Stimulated activated CD4-positive, alpha-beta T cell treated with anti-CD3 and anti-CD28 coated beads, TNF-alpha, amount 100 ng/mL, for 24 hours (primary cell): Measurements from ENCODE around the gene MINDY2.
A peak's percentile ranks its signal among the peaks of the same experiment; 100 is the strongest.
"Not testable (repeated sequence)": the region's sequence is repeated elsewhere in the genome, so short reads cannot be mapped to it uniquely, and the experiment has no call there.

Experiments used
- DNase-seq, 3 experiments: peaks; one replicate each; pipeline ENCODE4 v3.0.0-alpha.2; 2020; ENCODE audit warnings: low read depth in 3 of 3

The MINDY2 gene

DNA sequence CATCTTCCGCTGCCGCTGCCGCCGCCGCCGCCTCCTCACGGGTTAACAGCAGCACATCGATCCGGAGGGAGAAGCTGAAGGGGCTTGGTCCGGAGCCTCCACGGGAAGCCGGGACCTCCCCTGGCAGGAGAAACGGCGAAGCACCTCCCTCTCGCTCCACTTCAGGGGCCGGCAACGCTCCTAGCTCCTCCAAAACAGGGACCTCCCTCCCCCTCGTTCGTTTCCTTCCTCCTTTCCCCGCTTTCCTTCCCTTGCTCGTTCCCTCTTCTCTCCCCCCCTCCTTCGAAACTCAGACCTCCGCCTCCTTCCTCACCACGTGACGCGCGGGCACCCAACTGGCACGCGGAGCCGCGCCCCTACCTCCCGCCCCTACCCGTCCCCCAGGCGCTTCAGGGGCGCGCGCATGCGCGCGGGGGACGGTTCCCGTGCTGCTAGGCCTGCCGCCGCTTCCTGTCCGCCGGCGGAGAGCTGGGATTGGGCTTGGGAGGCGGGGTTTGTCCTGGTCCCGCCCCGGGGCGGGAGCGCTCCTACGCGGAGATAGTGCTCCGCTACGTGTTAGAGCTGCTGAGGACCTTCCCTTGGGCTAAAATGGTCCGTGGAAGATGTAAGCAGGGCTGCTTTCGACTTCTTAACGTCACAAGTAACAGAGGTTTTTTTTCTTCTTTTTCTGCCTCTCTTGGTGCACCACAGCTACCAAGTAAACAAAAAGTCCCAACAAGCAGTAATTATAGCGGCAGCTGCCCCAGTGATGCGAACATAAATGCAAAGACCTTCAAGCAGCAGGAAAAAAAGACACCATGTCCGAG lies 21.4 kb upstream of the MINDY2 start, which contains the start of gene ADAM10:
Gene ADAM10, minus strand, starts transcription at position 176 of the 806 bp plus-strand sequence. Its CDS starts 173 bp downstream, at position 3.
- peak; percentile 96 to 99 (median 99) for DNase-seq

DNA sequence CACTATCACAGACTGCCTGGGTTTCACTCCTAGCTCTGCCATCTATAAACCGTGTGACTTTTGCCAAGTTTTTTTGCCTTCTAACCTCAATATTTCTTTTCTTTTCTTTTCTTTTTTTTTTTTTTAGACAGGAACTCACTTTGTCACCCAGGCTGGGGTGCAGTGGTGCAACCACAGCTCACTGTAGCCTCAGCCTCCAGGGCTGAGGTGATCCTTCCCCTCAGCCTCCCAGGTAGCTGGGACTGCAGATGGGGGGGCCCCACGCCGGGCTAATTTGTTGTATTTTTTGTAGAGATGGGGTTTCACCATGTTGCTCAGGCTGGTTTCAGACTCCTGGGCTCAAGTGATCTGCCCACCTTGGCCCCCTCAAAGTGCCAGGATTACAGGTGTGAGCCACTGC lies 18.4 kb upstream of the MINDY2 start:
- DNase-seq, result no peak

DNA sequence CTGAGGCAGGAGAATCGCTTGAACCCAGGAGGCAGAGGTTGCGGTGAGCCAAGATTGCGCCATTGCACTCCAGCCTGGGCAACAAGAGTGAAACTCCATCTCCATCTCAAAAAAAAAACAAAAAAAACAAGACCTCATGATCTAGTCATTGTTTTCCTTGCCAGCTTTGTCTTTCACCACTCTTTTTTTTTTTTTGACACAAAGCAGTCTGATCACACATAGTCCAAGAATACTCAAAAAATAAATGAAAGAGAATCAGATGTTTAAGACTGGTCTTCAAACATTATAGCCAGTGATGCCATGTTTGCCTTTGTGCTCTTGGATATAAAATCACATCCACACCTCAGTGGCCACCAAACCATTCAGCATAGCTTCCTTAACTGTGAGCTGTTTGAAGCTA lies 15.8 kb upstream of the MINDY2 start:
- no peak for DNase-seq

DNA sequence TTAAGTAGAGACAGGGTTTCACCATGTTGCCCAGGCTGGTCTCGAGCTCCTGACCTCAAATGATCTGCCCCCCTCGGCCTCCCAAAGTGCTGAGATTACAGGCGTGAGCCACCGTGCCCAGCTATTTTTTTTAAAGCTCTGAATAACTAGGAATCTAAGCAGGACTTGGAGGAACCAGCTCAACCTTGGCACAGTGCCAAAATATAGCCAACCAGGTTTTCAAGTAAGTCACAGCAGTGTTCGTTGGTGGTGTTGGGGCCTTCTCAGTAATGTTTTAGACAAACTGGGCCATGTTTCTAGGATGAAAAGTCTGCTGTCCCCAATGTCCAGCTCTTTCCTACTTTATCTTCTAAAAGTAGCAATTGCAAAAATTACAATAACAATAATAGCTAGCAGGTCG lies 15.1 kb upstream of the MINDY2 start:
- DNase-seq, result no peak

DNA sequence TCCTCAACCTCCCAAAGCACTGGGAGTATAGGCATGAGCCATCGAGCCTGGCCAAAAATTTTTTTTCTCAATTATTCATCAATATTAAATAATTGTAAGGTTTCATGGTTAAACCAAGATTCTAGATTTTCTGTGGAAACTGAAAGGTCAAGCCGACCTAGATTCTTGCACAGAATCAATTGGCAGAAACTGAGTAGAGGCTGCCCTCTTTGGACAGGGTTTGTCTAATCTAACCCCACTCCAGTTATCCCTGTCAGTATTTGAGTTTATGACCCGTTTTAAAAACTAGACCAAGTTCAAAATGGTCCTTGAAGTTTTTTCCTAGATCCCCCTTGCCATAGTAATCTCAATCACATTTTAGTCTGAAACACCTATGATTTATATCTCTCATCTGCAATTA lies 13.0 kb upstream of the MINDY2 start:
- no peak for DNase-seq

DNA sequence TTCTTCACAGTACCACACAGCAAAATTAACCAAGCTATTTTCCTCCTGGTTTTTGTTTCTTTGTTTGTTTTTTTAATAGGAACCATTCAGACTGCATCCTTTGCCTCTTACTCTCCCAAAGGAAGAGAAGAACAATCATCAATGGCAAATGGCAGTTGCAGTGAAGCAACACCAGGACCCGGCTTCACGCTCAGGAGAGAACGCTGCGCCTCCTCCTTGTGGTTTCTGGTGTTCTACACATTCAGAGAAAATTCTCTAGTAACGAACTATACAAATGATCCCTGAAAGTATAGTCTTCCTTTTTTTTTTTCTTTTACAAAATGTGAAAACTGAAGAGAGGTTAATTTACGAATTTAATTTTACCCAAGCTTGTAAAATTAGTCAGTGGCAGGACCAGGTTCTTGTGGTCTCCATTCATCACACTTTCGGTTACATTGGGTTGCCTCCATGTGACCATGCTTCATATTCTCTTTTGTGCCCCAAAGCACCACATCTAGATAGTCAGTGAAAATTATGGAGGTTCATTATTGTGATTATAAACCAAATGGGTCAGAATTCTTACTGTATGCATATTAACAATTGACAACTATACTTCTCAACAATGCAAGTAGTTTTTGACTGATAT lies 10.6 kb upstream of the MINDY2 start:
- no peak for DNase-seq

DNA sequence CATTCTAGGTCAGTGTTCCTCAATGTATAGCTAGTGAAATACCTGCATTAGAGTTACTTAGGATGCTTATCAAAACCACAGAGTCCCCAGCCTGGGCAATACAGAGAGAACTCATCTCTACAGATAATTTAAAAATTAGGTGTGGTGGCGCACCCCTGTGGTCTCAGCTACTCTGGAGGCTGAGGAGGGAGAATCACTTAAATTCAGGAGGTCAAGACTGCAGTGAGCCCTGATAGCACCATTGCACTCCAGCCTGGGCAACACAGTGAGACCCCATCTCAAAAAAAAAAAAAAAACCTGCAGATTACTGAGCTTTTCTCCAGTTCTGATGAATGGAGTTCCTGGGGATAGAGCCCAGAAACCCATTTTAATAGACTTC lies 10.1 kb upstream of the MINDY2 start:
- no peak for DNase-seq

DNA sequence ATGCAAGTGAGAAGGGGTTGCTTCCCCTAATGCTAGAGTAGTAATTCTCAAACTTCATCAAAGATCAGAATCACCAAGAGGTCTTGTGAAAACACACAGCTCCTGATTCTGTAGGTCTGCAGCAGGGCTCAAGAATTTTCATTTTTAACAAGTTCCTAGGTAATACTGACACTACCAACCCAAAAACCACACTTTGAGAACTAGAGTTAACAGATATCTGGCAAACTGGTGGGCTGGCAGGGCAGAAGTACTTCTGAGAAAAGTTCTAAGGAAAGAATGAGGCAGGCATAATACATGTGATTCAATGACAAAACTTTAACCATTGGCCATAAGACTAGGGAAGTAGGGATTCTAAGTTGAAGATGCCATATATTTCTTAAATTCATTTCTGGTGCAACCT lies 8.8 kb upstream of the MINDY2 start:
- DNase-seq, result no peak

DNA sequence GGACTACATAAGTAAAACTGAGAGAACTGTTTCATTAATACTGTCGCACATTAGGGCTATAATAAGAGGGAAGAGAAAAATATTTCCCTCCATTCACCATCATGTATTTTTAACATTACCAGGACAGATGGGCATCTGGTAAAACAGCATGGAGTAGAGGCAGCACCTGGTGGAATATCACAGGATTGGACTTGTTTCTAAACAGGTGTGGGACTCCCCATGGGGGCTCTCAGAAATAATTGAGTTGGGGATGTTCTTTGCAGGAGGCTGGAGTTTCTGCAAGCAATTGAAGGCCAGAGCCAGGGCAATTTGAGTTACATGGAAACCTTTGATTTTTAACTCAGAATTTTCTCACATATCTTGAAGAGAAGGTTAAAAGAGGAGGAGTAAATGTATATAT lies 8.4 kb upstream of the MINDY2 start:
- DNase-seq, result no peak

DNA sequence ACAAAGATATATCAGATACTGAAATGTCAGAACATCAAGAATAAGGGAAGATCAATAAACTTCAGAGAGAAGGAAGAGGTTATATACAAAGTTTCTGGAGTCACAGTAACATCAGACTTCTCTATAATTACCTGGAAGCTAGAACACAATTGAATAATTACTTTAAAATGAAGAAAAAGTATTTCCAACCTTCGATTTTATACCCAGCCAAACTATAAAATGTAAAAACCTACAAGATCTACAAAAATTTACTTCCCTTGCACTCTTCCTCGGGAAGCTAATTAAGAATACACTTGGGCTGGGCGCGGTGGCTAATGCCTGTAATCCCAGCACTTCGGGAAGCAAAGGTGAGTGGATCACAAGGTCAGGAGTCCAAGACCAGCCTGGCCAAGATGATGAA lies 6.6 kb upstream of the MINDY2 start:
- DNase-seq, result no peak

DNA sequence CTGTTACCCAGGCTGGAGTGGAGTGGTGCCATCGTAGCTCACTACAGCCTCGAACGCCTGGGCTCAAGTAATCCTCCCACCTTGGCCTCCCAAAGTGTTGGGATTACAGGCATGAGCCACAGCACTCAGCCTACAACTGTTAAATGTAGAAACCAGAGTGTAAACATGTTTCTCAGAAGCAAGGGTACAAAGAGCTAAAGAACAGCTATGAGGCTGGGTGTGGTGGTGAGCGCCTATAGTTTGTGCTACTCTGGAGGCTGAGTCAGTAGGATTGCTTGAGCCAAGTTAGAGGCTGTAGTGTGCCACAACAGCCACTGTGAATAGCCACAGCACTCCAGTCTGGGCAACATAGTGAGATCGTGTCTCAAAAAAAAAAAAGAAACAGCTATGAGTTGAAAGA lies 4.8 kb upstream of the MINDY2 start:
- no peak for DNase-seq

DNA sequence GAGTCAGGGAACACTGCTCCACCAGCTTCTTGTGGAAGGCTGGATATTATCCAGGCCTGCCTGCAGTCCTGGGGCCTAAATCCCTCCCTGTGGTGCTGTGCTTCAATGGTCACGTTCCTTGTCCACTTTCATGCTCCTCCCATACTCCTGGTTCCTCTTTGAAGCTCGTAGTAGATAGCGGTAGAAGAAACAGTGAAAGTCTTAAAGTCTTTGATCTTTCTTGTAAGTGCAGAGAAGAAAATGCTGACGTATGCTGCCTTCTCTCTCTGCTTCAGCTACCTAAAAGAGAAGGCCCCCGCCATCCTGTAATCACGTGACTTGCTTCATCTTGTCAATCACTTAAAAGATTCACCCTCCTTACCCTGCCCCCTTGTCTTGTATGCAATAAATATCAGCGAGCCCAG lies 2.5 kb upstream of the MINDY2 start:
- DNase-seq, result not testable (repeated sequence)

DNA sequence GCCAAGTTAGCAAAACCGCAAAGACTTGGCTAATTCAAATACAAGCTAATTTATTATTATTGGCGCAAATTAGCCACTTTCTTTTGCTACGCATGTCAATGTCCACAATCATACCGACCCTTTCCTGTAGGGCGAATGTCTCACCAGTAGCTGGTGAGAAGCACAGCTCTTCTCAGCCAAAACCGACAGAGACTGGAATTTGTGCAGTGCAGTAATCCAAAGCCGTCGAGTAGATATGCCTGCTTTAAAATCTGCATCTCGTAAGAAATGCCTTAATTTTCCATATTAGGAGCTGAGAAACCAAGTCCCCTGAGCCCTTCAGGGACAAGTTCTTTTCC lies 614 bp upstream of the MINDY2 start:
- DNase-seq, result no peak

DNA sequence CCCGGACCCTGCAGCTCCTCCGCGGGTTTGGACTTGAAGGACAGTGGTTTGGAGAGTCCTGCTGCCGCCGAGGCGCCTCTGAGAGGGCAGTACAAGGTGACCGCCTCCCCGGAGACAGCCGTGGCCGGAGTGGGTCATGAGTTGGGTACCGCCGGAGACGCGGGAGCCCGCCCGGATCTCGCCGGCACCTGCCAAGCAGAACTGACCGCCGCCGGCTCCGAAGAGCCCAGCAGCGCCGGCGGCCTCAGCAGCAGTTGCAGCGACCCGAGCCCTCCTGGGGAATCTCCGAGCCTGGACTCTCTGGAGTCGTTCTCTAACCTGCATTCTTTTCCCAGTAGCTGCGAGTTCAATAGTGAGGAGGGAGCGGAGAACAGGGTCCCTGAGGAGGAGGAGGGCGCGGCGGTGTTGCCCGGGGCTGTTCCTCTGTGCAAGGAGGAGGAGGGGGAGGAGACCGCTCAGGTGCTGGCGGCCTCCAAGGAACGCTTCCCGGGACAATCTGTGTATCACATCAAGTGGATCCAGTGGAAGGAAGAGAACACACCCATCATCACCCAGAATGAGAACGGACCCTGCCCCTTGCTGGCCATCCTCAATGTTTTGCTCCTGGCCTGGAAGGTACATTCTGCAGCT lies 634 bp downstream of the MINDY2 start:
- DNase-seq, result peak in 2 of 3 experiments; percentile 6 to 16

DNA sequence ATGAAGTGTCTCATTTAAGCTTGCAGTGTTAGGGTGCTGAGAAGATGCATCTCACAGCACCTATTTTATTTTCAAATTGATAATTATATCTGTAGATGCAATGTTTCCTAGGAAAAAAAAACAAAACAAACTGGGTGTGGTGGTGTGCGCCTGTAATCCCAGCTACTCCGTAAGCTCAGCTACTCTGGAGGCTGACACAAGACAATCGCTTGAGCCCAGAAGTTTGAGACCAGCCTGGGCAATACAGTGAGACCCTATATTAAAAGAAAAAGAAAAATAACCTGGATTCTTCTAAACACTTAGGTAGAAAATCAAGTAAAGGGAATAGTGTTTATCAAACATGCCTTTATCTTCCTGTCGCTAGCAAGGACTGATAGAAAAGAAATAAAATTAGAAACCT lies 1.9 kb downstream of the MINDY2 start:
- no peak for DNase-seq

DNA sequence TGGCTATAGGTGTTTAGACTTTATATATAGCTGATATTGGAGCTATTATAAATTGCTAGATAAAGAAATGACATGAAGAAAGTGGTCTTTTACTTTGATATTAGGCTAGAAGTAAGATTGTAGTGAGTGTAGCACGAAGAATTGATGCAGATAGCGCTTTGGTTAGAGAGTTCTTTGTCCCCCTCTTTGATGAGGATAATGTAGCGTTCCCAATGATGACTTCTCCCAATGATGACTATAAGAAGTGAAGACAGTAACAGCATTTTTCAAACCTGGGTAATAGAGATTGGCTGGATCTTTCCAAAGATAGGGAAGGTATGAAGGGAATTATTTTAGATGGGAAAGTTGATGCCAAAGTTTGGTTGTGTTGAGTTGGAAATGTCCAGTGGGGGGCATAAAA lies 4.3 kb downstream of the MINDY2 start:
- no peak for DNase-seq

DNA sequence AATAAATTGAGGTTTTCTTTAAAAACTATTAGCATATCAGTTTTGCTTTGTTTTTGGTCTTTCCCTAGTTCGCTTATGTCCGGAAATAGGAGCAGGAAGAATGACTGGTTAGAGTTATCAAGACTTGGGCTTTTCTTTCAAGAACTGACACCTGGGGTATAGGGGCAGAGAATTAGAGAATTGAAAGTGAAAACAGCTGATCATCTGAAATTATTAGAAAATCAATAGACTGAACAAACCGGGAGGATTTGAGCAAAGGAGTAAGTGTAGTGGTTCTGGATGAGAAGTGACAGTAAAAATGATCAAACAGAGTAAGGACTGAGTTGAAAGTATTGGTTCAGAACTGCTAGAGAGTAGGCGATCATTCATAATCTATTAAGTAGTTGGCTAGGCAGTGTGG lies 6.0 kb downstream of the MINDY2 start:
- no peak for DNase-seq

DNA sequence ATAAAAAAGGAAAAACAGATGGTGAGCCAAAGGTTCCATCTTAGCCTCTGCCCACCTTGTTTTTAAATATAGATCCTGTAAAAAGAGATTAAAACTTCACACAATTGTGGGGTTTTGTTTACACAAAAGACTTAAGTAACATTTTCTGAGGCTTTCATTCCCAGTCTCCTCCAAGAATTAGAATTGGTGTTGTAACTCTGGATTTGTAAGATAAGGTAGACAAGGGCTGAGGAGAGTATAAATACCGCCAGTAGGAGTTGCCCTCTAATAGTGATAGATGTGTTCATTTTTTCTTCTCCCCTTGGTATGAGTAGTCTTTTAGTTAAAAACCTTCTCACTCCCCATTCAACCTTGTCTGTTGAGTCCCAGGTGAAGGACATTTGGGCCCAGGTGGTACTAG lies 8.5 kb downstream of the MINDY2 start:
- no peak for DNase-seq

DNA sequence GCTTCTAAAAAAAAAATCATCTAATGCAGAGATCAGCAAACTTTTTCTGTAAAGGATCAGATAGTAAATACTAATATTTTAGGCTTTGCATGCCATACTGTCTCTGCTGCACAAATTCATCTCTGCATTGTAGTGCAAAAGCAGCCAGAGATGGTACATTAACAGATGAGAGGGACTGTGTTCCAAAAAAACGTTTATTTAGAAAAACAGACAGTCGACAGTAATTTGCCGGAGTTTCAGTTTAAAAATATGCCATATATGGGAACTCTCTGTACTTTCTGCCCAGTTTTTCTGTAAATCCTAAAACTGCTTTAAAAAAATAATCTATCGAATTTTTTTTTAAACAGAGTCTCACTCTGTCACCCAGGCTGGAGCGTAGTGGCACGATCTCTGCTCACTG lies 14.3 kb downstream of the MINDY2 start:
- DNase-seq, result no peak

DNA sequence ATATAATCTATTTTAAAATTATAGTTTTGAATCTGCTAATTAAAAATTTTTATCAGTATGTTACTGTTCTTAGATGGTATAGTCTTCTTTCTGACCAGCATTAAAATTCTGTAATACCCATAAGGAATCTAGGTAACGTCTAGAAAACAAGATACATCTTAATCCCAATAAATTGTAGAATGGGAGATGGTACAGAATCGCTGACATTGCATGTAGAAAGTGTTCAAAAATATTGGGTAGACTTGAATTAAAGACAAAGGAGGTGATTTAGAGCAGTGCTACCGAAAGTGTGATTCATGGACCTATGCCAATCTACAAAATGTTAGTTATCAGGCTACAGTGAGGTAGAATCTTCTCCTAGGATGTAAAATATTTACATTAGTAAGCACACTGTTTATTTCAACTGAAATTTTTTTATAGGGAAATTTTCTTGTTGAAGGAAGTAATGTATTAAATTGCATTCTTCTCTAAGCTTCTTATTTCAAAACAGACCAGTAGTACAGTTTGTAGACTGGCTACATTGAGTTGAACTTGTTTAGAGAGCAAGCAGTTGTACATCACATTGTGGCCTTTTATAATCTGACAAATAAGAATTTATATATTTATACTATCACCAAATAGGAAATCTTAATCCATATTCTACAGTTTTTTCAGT lies 17.1 kb downstream of the MINDY2 start:
- DNase-seq, result no peak

DNA sequence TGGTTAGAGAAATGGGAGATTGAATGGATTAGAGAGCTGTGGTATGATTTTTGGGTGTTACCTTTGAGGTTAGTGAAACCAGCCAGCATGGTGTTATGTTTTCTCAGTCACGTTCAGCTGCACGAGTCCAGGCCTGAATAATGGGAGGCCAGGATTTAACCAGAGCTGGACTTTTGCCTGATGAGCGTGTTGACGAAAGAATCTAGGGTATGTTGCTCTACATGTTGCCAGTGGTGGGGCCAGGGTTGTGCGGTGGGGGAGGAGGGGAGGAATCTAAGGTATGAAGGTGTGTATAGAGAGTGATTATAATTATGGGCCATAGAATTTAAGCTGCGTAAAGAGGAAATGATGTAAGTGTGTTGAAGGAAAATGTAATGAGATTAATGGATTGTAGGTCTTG lies 22.8 kb downstream of the MINDY2 start:
- no peak for DNase-seq

DNA sequence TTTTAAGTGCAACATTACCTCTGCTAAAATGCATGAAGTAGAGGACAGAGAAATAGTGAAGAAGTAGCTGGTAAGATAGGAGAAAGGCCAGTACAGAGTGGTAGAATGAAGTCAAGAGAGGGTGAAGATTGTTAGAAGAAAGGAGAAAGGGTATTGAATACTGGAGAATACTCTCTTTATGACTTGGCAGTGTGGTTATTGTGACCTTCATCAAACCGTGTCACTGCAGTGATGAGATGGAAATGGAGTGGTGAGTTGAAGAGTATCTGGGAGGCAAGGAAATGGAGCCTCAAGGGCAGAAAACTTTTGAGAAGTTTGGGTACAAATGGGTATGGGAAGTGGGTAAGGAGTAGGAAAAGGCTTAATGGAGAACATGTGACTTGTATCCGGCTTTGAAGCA lies 24.7 kb downstream of the MINDY2 start:
- no peak for DNase-seq

DNA sequence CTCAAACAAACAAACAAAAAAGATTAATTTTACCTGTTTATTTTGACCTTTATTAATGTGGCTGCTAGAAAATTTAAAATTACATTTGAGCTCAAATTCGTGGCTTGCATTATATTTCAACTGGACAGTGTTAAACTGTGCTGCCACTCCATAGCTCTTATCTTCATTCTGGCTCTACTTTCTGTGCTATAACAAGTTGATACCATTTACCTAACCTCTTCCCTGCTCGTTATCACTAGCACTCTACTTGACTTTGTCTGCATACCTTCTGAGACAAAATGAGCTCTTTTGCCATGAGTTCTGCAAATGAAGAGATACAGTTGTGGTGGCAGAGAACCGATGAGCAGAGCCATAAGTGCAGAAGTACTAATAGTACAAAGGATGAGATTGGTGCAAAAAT lies 26.4 kb downstream of the MINDY2 start:
- DNase-seq, result no peak
